ENCODE data around the gene MED16. TPM values are rescaled to one million over a fixed set of nuclear protein-coding genes. Genes with fewer than 3 reads are reported as not detected.
A peak's percentile ranks its signal among the peaks of the same experiment; 100 is the strongest.

MED16 gene
- 59.6 and 74.2 TPM in 2 replicates for total RNA-seq (ENCODE audit: low replicate concordance)
- long read RNA-seq, transcript MED16-204 (15 exons, 3,420 nt) = major isoform, 32 of 49 reads
- long read RNA-seq, partial matches to known transcripts = 8 of 49 reads
- long read RNA-seq, other reads (novel, unspliced or antisense) = 9 of 49 reads

GRCh38 chr19:892894-893689, at the start of gene MED16, which contains the start of gene RNU6-9:
MED16 (minus strand) TSS chr19:893187; CDS start chr19:891131, 2,056 bp downstream.
RNU6-9 (plus strand) TSS chr19:893484.
- H3K4me1 Mint-ChIP-seq (ENCODE audit: unreplicated experiment) = peaks cover 6% of the 10 kb centered on the region
- H3K9me3 Mint-ChIP-seq = no peaks in the 10 kb centered on the region
- H3K27me3 Mint-ChIP-seq = peaks cover 5% of the 10 kb centered on the region
- H3K27ac Mint-ChIP-seq = peak within 1 kb of the TSS; percentile 100
- no peak for TF ChIP-seq CTCF (conservative IDR thresholded peaks at IDR 0.05)
- DNase-seq (ENCODE audit: extremely low spot score, unreplicated experiment) = peak; percentile 94
- peaks cover 9% of the 10 kb centered on the region for H3K36me3 Mint-ChIP-seq
- H3K4me3 Mint-ChIP-seq = peak within 1 kb of the TSS; percentile 95

GRCh38 chr19:942133-942645, 49.2 kb upstream of the MED16 start:
- no peak for TF ChIP-seq CTCF (conservative IDR thresholded peaks at IDR 0.05)
- DNase-seq (ENCODE audit: extremely low spot score, unreplicated experiment) = no peak
- peaks cover 23% of the 10 kb centered on the region for H3K36me3 Mint-ChIP-seq
- no peak overlapping the region for H3K4me3 Mint-ChIP-seq
- H3K4me1 Mint-ChIP-seq (ENCODE audit: unreplicated experiment) = peaks cover 22% of the 10 kb centered on the region
- no peaks in the 10 kb centered on the region for H3K9me3 Mint-ChIP-seq
- no peak overlapping the region for H3K27ac Mint-ChIP-seq
- H3K27me3 Mint-ChIP-seq = no peaks in the 10 kb centered on the region

GRCh38 chr19:941292-942132, 48.5 kb upstream of the MED16 start:
- H3K4me3 Mint-ChIP-seq = no peak overlapping the region

DNA sequence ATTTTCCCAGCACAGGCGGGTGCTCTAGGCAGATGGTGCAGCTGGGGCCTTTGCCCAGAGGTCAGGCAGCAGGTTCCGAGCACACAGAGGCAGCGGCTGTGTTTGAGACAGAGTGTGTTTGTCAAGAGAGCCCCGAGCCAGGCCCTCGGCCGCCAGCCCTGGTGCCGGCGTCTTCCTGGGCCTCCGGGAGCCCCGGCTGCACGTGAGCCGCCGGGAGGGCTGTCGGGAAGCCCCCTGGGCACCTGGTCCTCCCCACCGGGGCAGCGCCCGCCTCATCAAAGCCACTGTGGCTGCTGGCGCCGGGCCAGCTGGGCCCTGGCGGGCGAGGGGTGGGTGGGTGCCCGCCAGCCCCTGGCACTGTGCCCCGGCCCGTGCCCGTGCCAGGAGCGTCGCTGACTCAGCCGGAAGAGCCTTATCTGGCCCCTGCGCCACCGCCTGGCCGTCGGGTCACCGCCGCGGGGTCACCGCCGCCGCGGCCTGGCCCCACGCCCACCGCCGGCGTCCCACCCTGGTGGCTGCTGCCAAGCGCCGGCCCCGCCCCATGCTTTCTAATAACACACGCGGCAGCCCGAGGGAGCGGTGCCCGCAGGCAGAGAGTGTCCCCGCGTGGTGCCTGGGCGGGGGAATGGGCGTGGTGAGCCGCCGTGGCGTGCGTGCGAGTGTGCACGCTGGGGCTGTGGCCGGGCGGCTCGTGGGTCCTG, 47.8 kb upstream of the MED16 start:
- no peaks in the 10 kb centered on the region for H3K27me3 Mint-ChIP-seq
- TF ChIP-seq CTCF (conservative IDR thresholded peaks at IDR 0.05) = no peak
- peaks cover 22% of the 10 kb centered on the region for H3K4me1 Mint-ChIP-seq (ENCODE audit: unreplicated experiment)
- no peak for DNase-seq (ENCODE audit: extremely low spot score, unreplicated experiment)
- H3K27ac Mint-ChIP-seq = peak overlapping the region; percentile 67
- peaks cover 24% of the 10 kb centered on the region for H3K36me3 Mint-ChIP-seq
- H3K4me3 Mint-ChIP-seq = peak overlapping the region; percentile 26
- no peaks in the 10 kb centered on the region for H3K9me3 Mint-ChIP-seq

More at GRCh38 chr19:941292-942132, 48.5 kb upstream of the MED16 start:
- H3K4me1 Mint-ChIP-seq (ENCODE audit: unreplicated experiment) = peaks cover 22% of the 10 kb centered on the region
- peaks cover 24% of the 10 kb centered on the region for H3K36me3 Mint-ChIP-seq
- peak overlapping the region; percentile 67 for H3K27ac Mint-ChIP-seq
- DNase-seq (ENCODE audit: extremely low spot score, unreplicated experiment) = no peak
- TF ChIP-seq CTCF (conservative IDR thresholded peaks at IDR 0.05) = no peak
- H3K9me3 Mint-ChIP-seq = no peaks in the 10 kb centered on the region
- no peaks in the 10 kb centered on the region for H3K27me3 Mint-ChIP-seq

DNA sequence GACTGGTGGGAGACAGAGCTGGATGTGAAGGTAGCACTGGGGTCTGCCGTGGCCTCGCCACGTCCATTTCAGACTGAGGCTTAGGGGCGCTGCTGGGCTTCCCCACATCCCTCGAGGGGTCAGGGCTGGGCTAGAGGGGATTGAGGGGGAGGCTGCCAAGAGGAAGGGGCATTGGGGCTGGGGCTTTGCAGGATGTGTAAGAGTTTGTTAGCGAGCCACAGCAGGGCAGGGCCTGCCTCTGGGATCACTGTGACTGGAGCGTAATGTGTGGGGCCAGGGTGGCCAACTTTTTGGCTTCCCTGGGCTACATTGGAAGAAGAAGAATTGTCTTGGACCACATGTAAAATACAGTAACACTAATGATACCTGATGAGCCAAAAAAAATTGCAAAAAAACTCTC, 46.9 kb upstream of the MED16 start:
- H3K4me1 Mint-ChIP-seq (ENCODE audit: unreplicated experiment) = peaks cover 22% of the 10 kb centered on the region
- no peaks in the 10 kb centered on the region for H3K9me3 Mint-ChIP-seq
- peak overlapping the region; percentile 67 for H3K27ac Mint-ChIP-seq
- peak overlapping the region; percentile 26 for H3K4me3 Mint-ChIP-seq
- DNase-seq (ENCODE audit: extremely low spot score, unreplicated experiment) = no peak
- H3K36me3 Mint-ChIP-seq = peaks cover 24% of the 10 kb centered on the region
- H3K27me3 Mint-ChIP-seq = no peaks in the 10 kb centered on the region
- TF ChIP-seq CTCF (conservative IDR thresholded peaks at IDR 0.05) = no peak

All from type B pancreatic cell (in vitro differentiated cells).